Hepatocyte (in vitro differentiated cells): ENCODE data around the gene KIF25. TPM values are rescaled to one million over a fixed set of nuclear protein-coding genes. Genes with fewer than 3 reads are reported as not detected.

Source experiments
- DNase-seq: peaks from one replicate; pipeline ENCODE4 v3.0.0-alpha.2; 2016; ENCODE audit warnings: low spot score
- H2AFZ ChIP-seq: fragments of 200-600 bp; sonication (generic); 2 replicates; pipeline ENCODE4 v1.6.0; 2016; ENCODE audit warnings: antibody characterized with exemption, mild to moderate bottlenecking
- H3K27ac ChIP-seq: fragments of 200-600 bp; sonication (generic); 2 replicates; pipeline ENCODE4 v1.5.1; 2016; ENCODE audit warnings: mild to moderate bottlenecking
- H3K27me3 ChIP-seq: fragments of 200-600 bp; sonication (generic); 2 replicates; pipeline ENCODE4 v1.6.1; 2016
- H3K36me3 ChIP-seq: fragments of 200-600 bp; sonication (generic); replicated peaks from 2 replicates; pipeline ENCODE4 v1.5.1; 2016; ENCODE audit warnings: low read depth; ENCODE audit not compliant: insufficient read depth
- H3K4me1 ChIP-seq: fragments of 200-600 bp; sonication (generic); 2 replicates; pipeline ENCODE4 v1.5.1; 2016; ENCODE audit warnings: mild to moderate bottlenecking, moderate library complexity; ENCODE audit not compliant: insufficient read depth
- H3K4me2 ChIP-seq: fragments of 200-600 bp; sonication (generic); 2 replicates; pipeline ENCODE4 v1.6.0; 2016
- H3K4me3 ChIP-seq: fragments of 200-600 bp; sonication (generic); 2 replicates; pipeline ENCODE4 v1.5.1; 2016; ENCODE audit warnings: mild to moderate bottlenecking
- H3K79me2 ChIP-seq: fragments of 200-600 bp; sonication (generic); 2 replicates; pipeline ENCODE4 v1.6.0; 2017; ENCODE audit warnings: mild to moderate bottlenecking
- H3K9me2 ChIP-seq: fragments of 200-600 bp; sonication (generic); replicated peaks from 2 replicates; pipeline ENCODE4 v1.6.0; 2017; ENCODE audit warnings: mild to moderate bottlenecking; ENCODE audit not compliant: insufficient read depth
- H3K9me3 ChIP-seq: fragments of 200-600 bp; sonication (generic); 2 replicates; pipeline ENCODE4 v1.5.1; 2016; ENCODE audit warnings: low read depth, mild to moderate bottlenecking
- H4K20me1 ChIP-seq: fragments of 200-600 bp; sonication (generic); 2 replicates; pipeline ENCODE4 v1.6.0; 2016; ENCODE audit warnings: mild to moderate bottlenecking; ENCODE audit not compliant: insufficient read depth, poor library complexity, severe bottlenecking
- CTCF ChIP-seq: fragments of 200-600 bp; sonication (generic); IDR thresholded peaks from 2 replicates; pipeline ENCODE4 v1.5.1; 2016; ENCODE audit warnings: antibody characterized with exemption, mild to moderate bottlenecking; ENCODE audit not compliant: poor library complexity
- EZH2 ChIP-seq: fragments of 200-600 bp; sonication (generic); IDR thresholded peaks from 2 replicates; pipeline ENCODE4 v1.6.1; 2016; ENCODE audit warnings: antibody characterized with exemption, mild to moderate bottlenecking, borderline replicate concordance
- EZH2phosphoT487 ChIP-seq: fragments of 200-600 bp; sonication (generic); IDR thresholded peaks from one replicate; pipeline ENCODE4 v1.6.1; 2018; ENCODE audit warnings: antibody characterized with exemption, mild to moderate bottlenecking, low read depth, moderate library complexity; ENCODE audit not compliant: unreplicated experiment, severe bottlenecking
- WGBS: methylation state at CpG from one replicate; pipeline ENCODE4 v1.1.6; 2016; ENCODE audit warnings: low lambda C conversion rate; ENCODE audit errors: missing lambda C conversion rate; 5-methylcytosine and 5-hydroxymethylcytosine counted together
- polyA plus RNA-seq: library from polyadenylated mRNA; unstranded; fragments of >200 nt; fragmentation: Nextera tagmentation; extraction: Ambion mirVana; gene quantifications from 2 replicates; pipeline ENCODE4 v1.2.1, GENCODE V29; 2016
- total RNA-seq: library from RNA; depleted of rRNA; stranded (reverse); fragments of >200 nt; gene quantifications from 2 replicates; pipeline ENCODE4 v1.2.3, GENCODE V29; 2014

The KIF25 gene
- total and polyA plus RNA-seq, 2 experiments from 2014 or later: 0.40 TPM; not detected in 1

GRCh38 chr6:168084465-168085160 is 87.1 kb downstream of the KIF25 start:
- DNase-seq: no peak
- 89% methylated on average over 18 of the region's 19 CpGs for WGBS

GRCh38 chr6:168086066-168086465 is 88.6 kb downstream of the KIF25 start:
- no peak for TF ChIP-seq CTCF
- no peak for TF ChIP-seq EZH2
- H3K27ac ChIP-seq: no peak overlapping the region
- peaks cover 20% of the 10 kb centered on the region for H3K4me1 ChIP-seq
- WGBS: 97% methylated on average over 10 of the region's 10 CpGs
- H4K20me1 ChIP-seq: no peaks in the 10 kb centered on the region
- no peaks in the 10 kb centered on the region for H3K79me2 ChIP-seq
- no peak overlapping the region for H2AFZ ChIP-seq
- H3K9me2 ChIP-seq: no peaks in the 10 kb centered on the region
- no peaks in the 10 kb centered on the region for H3K27me3 ChIP-seq
- H3K36me3 ChIP-seq: no peaks in the 10 kb centered on the region
- no peak for DNase-seq
- H3K4me3 ChIP-seq: no peak overlapping the region
- H3K4me2 ChIP-seq: no peak overlapping the region
- H3K9me3 ChIP-seq: no peaks in the 10 kb centered on the region

More at GRCh38 chr6:168084465-168085160, 87.1 kb downstream of the KIF25 start:
- Histone ChIP-seq H3K79me2 (no peaks in the 10 kb centered on the region), H3K27ac (no peak overlapping the region), H3K4me3 (no peak overlapping the region), H2AFZ (no peak overlapping the region), H3K4me1 (peaks cover 20% of the 10 kb centered on the region), H4K20me1 (no peaks in the 10 kb centered on the region), H3K9me3 (no peaks in the 10 kb centered on the region), H3K27me3 (no peaks in the 10 kb centered on the region), H3K36me3 (no peaks in the 10 kb centered on the region), H3K4me2 (no peak overlapping the region), H3K9me2 (no peaks in the 10 kb centered on the region)
- TF ChIP-seq EZH2 (no peak), EZH2phosphoT487 (no peak), CTCF (no peak)

- TF ChIP-seq EZH2 (no peak), CTCF (no peak), EZH2phosphoT487 (no peak)
- H3K36me3 ChIP-seq: no peaks in the 10 kb centered on the region
- H3K9me3 ChIP-seq: no peaks in the 10 kb centered on the region
- H3K27ac ChIP-seq: no peak overlapping the region
- no peak for DNase-seq
- no peaks in the 10 kb centered on the region for H4K20me1 ChIP-seq
- no peaks in the 10 kb centered on the region for H3K27me3 ChIP-seq
- H3K4me1 ChIP-seq: peaks cover 20% of the 10 kb centered on the region
- no peak overlapping the region for H2AFZ ChIP-seq
- no peaks in the 10 kb centered on the region for H3K9me2 ChIP-seq
- WGBS: 99% methylated on average over 10 of the region's 10 CpGs
- no peak overlapping the region for H3K4me2 ChIP-seq
- no peak overlapping the region for H3K4me3 ChIP-seq
- no peaks in the 10 kb centered on the region for H3K79me2 ChIP-seq
Measured at GRCh38 chr6:168086616-168087015, 89.1 kb downstream of the KIF25 start.
